Fibroblast of upper back skin (primary cell): ENCODE measurements around the gene CD207.
"Not testable (repeated sequence)": the region's sequence is repeated elsewhere in the genome, so short reads cannot be mapped to it uniquely, and the experiment has no call there.

Source experiments
- DNase-seq: peaks from one replicate; pipeline ENCODE4 v3.0.0-alpha.2; 2013

CD207 gene

GRCh38 chr2:70828914-70829824, 6.4 kb downstream of the CD207 start:
- DNase-seq: peak; percentile 28

GRCh38 chr2:70828115-70828514, 7.5 kb downstream of the CD207 start:
- no peak for DNase-seq

DNA sequence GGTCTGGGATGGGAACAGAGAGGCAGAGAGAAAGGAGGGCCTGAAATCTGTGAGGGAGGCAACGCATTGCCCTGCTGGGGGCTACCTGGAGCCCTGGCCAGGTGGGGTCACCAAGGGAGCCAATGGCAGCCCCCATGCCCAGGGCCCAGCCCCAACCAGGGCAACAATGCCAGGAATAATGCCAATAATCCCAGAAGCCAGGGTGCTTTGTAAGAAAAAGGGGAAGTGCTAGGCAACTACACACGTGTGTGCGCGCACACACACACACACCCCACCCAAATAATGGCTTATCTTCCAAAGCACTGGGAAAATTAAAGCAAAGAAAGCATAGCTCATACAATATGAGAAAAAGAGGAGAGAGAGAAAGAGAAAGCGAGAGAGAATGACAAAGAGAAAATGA, 8.2 kb downstream of the CD207 start:
- DNase-seq: no peak

DNA sequence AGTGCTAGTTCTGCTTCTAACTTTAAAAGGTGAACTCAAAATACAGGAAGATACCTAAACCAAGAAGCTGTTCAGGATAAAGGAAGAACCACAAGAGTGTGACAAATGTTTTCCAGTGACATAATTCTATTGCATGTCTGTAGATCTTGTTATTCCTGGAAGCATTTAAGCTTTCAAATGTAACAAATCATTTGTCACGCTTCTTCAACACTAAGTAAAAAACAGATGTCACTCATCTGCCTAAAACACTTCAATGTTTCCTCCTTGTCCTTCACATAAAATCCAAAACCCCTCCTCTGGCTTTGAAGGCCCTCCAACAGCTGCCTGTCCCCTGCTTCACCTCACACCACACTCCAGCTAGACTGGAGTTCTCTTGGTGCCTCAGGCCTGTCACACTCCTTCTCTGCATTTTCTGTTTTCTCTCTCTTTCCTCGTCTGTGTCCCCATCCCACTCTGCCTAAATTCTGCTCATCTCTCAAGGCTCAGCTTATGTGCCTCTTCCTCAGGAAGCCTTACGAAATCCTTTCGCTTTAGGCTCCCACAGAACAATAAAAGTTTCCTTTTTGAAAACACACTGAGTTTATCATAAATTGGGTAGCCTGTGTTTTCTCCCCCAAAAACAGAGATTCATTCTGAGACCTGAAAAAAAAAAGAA, 8.8 kb downstream of the CD207 start:
- DNase-seq: no peak

DNA sequence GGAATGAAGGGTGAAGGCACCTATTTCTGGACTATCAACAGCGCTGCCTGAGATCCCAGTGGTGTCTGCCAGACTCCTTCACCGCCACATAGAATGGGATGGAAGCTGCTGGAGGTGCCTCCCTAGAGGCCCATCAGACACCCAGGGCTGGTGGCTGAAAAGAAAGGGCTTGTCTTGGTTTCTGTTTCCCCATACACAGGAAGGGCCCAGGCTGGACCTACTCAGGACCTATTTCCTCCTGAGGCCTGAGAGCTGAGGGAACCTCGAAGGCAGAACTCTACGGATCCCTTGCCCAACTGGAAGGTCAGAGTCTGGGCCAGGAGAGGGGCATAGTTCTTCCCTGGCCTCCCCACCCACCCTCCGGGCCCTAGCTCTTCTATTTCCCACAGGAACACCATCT, 12.4 kb downstream of the CD207 start:
- no peak for DNase-seq

GRCh38 chr2:70822843-70823242, 12.8 kb downstream of the CD207 start:
- no peak for DNase-seq

DNA sequence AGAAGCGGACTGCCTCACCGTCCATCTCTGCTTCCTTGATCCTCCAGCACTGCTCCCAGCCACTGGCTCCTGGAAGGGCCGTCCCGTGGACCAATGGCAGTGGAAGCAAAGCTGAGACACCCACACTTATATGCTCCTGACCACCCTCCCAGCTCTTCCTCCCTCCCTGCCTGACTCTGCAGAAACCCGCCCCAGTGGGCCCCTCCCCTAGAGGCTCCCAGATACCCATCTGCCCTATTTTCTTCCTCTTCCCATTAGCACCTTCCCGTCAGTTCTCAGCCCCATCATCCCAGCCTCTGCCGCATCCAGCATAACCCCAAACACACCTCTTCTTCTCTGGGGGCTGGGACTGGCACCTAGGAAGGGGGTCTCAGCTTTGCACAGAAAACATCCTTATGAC, 15.1 kb downstream of the CD207 start, which contains the start of gene CLEC4F:
Gene CLEC4F, minus strand, starts transcription at position 101 of the 400 bp plus-strand sequence. Its CDS starts 76 bp downstream, at position 25.
- no peak for DNase-seq

DNA sequence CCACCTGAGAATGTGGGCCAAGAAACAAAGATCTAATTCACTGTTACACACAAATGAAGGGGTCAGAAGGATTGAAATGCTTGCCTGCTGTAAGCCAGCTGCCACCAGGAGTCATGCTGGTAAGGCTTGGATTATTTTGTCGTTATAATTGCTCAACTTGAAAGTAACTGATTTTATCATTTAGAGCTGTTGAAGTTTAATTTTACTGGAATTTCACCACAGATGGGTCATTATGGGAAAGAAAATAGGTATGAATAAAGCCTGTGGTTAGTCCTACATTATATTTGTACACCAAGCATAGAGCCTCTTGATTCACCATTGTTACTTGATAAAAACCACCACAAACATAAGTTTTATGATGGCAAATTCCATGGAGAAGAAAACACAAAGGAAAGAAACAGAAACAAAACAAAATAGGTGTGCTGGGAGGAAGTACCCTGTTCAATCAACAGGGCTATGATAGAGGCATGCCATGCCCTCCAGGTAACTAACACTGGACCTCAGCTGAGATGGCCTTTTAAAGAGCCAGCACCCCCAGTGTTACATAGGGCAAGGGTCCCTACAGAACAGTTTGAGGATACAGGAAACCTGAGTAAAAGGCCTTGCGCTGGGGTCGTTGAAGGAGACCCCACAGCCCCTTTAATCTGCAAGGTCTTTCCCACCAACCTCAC, 18.2 kb downstream of the CD207 start:
- no peak for DNase-seq

GRCh38 chr2:70816726-70817125, 18.9 kb downstream of the CD207 start:
- no peak for DNase-seq

DNA sequence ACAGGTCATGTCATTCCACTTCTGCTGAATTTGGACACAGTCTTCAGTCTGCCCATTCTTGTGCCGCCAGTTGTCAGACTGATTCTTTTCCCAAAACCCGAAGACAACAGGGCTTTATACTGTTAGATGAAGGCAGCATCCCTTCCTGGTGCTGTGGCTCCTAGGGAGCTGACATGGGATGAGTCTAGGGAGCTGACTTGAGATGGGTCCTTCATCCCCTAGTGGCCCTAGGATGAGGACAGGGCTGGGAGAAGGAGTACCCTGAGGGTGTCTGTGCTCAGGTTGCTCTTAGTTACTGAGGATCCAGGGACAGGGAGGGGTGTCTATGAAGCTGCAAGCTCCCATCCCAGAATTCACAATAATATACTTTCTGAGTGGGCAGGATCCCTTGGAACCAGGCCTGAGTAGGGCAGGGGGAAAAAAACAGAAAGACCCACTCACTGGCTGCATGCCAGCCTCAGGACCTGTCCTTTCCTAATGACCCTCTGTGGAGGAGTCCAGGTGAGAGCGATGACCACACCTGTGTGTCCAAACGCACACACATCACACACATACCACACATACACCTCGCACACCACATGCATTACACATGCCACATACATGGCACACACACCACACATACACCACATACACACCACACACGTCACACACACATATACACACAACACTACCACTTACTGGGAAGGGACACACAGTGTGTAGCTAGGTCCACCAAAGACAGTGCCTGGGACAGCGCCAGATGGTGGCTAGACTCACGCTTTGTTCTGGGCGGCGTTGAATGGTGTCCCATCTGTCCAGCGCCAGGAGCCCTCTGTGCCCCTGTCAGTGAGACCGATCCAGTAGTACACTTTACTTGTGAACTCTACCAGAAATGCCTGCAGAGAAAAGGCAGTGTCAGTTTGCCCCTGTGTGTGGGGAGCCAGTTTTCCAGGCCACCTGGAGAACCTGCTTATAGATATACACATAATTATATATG, 26.3 kb downstream of the CD207 start:
- DNase-seq: no peak

GRCh38 chr2:70807828-70808118, 27.8 kb downstream of the CD207 start:
- no peak for DNase-seq

GRCh38 chr2:70807102-70807827, 28.4 kb downstream of the CD207 start:
- no peak for DNase-seq

DNA sequence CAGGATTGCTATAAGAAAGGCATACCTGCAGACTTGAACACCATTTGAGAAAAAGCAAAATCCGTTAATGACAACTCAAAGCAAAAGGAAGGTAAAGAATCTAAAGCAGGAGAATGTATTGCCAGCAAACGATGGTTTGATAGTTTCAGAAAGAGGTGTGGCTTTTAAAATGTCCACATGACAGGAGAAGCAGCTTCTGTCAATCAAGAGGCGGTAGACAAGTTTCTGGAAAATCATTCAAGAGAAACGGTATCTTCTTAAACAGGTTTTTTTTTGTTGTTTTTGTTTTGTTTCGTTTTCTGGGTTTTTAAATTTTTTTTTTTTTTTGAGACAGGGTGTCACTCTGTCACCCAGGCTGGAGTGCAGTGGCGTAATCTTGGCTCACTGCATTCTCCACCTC, 29.0 kb downstream of the CD207 start:
- no peak for DNase-seq

- DNase-seq: no peak
Observed at GRCh38 chr2:70806013-70806412, 29.6 kb downstream of the CD207 start.

- no peak for DNase-seq
Observed at GRCh38 chr2:70801607-70802263, 33.9 kb downstream of the CD207 start.

DNA sequence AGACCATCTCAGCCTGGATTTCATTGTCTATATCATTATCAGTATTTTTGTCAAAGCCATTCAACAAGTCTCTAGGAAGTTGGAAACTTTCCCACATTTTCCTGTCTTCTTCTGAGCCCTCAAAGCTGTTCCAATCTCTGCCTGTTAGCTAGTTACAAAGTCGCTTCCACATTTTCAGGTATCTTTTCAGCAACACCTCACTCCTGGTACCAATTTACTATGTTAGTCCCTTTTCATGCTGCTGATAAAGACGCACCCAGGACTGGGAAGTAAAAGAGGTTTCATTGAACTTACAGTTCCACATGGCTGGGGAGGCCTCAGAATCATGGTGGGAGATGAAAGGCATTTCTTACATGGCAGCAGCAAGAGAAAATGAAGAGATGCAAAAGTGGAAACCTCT, 35.9 kb downstream of the CD207 start:
- no peak for DNase-seq

DNA sequence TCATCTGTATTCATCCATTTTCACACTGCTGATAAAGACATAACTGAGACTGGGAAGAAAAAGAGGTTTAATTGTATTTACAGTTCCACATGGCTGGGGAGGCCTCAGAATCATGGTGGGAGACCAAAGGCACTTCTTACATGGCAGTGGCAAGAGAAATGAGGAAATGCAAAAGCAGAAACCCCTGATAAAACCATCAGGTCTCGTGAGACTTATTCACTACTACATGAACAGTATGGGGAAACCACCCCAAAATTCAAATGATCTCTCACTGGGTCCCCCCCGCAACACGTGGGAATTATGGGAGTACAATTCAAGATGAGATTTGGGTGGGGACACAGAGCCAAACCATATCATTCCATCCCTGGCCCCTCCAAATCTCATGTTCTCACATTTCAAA, 37.6 kb downstream of the CD207 start:
- not testable (repeated sequence) for DNase-seq

DNA sequence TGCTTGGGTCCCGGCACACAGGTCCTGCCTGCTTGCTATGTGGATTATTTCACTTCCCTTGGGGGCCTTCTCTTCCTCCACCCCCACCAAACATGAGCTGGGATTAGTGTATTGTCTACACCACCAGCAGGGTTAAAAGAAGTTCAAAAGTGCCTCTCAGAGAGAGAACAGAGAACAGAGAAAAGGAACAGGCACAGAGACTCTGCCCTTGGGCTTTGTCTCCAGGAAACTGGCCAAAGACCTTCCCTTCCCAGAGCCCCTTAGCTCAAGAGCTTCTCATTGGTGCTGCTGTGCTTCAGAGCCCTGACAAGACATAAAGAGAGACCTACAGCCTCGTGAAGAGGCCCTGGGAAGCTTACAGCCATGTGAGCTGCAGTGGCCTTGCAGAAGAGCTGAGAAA, 38.1 kb downstream of the CD207 start:
- no peak for DNase-seq

DNA sequence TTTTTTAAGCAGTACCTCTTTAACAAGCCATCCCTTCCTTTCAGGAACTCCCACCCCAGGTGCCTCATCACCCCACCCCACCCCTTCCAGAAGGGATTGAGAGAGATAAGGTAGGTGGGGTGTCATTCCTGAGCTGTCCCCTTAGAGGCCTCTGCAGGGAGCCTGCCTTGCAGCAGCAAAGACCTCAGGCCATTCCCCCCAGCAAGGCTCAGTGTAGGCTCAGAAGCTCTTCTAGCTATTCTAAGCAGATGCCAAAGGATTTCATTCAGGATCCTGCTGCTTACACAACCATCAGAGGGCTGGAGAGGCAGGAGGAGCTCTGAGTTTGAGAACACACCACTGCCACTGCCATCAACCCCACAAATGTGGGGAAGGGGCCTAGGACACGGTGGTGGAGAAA, 39.4 kb downstream of the CD207 start:
- no peak for DNase-seq

- DNase-seq: no peak
Observed at GRCh38 chr2:70795164-70795995, 40.2 kb downstream of the CD207 start.
